Left kidney (tissue), 2 donors: Measurements from ENCODE around the gene CSF2RB. TPM values are rescaled to one million over a fixed set of nuclear protein-coding genes. Genes with fewer than 3 reads are reported as not detected.
A peak's percentile ranks its signal among the peaks of the same experiment; 100 is the strongest.
"Not testable (repeated sequence)": the region's sequence is repeated elsewhere in the genome, so short reads cannot be mapped to it uniquely, and the experiment has no call there.

Source experiments
- DNase-seq: peaks from one replicate; pipeline ENCODE4 v3.0.0-alpha.2; 2013
- polyA plus RNA-seq: library from polyadenylated mRNA; unstranded; fragments of 120-200 nt; gene quantifications from one replicate; pipeline ENCODE4 v1.2.1, GENCODE V29; 2013; ENCODE audit not compliant: insufficient read length

CSF2RB gene
- polyA plus RNA-seq, 1 donor: 1.9 TPM

DNA sequence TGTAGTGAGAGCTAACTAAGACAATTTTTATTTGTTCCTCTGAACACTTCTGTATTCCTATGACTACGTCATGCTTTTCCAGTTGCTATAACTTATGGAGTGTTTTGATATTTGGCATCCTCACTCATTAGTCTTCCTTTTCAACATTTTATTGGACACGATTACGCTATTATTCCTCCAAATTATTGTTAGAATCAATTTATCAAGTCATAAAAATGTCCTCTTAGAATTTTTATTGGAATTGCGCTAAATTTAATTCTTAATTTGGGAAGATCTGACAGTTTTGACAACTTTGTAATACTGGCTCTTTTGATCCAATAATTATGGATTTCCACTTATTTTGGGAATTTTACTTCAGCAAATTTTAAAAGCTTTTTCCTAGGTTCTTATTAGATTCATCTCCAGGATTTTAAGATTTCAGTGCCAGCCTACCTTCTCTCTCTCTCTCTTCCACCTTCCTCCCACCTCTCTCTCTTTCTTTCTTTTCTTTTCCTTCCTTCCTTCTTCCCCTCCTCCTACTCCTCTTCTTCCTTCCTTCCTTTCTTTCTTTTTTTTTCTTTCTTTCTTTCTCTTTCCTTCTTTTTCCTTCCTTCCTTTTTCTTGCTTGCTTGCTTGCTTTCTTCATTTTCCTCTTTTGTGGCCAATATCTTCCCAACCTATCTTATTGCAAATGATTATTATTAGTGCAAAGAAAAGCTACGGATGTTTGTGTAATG lies 55.0 kb downstream of the CSF2RB start:
- DNase-seq: no peak

DNA sequence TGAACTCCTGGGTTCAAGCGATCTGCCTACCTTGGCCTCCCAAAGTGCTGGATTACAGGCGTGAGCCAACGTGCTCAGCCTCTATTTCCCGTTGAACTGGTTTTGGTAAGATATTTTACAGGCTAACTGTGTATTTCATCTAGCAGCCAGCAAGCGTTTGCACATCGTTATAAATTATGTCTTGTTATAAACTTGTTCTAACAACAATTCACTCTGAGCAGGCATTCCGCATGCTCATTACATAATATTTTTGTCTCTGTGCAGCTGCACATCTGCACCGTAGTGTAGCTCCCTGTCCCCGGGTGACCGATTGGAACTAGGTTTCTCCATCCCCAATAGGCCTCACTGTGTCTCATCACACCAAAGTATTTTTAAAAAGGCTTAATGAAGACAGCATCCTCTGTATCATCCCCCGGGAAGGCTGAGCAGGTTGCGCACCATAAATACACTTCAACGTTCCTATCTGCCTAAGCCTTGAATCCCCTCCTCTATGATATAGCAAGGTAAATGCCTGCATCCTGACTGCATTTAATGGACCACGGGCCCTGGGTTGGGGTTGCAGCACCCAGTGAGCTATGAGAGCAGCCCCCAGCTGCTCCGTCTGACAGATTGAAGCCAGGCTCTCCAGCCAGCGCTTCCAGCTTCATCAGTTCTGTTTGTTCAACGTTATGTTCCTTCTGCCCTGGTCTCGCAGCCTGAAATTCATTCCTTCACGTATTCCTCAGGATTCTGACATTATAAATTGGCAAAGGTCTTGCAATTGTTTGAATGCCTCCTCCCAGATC lies 58.1 kb downstream of the CSF2RB start:
- no peak for DNase-seq

DNA sequence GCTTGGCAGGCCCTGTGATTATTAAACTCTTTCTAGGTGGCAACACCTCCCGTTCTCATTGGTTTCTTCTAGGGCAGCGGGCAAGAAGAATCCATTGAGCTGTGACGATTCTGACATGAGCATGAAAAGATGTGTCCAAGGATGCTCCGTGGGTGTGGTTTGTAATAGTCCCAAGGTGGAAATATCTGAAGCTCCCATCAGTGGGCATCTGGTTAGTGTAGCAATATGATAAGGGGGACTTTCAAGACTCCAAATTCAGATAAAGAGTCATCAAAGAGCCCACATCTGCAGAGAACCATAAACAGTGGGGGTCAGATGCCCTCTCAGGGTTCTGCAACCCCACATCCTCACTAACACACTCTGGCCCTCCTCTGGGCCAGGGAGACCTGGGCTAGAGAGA lies 63.2 kb downstream of the CSF2RB start:
- DNase-seq: no peak

DNA sequence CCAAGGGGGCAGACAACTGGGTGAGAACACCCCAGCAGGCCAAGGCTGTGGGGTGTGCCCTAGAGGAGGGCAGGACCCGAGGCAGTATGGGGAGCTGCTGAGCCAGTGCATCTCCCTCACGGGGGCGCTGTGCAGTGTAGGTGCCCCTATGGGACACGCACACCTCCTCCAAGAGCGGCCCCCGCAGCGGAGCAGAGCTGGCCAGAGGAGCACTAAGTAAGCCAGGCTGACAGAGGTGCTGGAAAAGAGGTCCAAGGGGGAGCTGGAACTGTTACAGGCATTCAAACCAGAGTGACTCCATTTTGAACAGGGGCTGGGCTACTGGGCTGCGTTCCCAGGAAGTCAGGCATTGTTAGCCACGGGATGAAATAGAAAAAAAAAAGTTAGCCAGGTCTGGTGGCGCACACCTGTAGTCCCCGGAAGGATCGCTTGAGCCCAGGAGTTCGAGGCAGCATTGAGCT lies 64.0 kb downstream of the CSF2RB start:
- DNase-seq: no peak

DNA sequence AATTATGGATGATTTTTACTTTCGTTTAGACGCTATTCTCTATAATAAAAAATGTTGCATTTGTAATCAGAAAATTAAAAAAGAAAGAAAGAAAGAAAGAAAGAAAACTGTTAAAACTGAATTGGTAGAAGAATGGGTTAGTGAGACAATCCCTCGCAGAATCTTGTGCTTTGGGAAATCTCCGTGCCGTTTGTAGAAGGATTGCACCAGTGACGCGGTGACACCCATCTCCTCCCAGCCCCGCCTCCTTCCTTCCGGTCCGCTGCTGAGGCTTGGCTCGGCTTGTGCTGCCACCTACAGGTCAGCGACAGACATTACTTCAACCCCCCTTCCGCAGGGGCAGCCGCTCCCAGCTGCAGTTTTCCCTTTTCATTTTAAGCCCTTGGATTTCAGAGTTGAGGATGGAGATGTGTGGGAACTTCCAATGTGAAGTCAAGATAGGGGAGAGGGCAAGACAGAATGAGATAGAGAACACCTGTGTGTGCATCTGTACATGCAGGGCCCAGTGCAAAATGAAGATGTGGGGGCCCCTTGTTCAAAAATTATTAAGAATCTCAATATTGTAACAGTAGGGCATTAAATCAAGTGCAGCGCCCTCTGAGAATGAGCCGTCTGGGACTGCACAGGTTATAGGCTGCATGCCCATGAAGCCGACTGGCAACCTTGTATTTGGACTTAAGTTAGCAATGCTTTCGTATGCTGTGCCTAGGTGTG lies 64.7 kb downstream of the CSF2RB start:
- peak; percentile 85 for DNase-seq

DNA sequence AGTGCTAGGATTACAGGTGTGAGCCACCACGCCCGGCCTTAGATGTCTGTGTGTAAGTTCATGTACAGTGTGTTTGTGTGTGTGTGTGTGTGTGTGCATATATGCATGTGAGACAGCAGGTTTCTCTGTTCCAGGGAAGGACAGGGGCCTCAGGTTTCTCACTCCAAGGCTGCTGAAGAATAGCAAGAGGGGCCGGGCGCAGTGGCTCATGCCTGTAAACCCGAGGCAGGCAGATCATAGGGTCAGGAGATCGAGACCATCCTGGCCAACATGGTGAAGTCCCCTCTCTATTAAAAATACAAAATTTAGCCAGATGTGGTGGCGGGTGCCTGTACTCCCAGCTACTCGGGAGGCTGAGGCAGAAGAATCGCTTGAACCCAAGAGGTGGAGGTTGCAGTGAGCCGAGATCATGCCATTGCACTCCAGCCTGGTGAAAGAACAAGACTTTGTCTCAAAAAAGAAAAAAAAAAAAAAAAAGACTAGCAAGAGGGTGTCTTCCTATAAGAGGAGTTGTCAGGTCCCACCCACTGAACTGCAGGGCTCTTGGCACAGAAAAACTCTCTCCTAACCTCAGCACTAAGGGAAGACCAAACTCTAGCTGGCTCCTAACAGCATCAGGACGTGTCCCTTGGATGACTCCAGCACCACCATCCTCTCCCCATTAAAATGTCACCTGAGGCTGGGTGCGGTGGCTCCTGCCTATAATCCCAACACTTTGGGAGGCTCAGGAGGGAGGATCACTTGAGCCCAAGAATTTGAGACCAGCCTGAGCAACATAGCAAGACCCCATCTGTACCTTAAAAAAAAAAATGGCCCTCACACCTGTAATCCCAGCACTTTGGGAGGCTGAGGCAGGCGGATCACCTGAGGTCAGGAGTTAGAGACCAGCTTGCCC lies 65.8 kb downstream of the CSF2RB start:
- no peak for DNase-seq

DNA sequence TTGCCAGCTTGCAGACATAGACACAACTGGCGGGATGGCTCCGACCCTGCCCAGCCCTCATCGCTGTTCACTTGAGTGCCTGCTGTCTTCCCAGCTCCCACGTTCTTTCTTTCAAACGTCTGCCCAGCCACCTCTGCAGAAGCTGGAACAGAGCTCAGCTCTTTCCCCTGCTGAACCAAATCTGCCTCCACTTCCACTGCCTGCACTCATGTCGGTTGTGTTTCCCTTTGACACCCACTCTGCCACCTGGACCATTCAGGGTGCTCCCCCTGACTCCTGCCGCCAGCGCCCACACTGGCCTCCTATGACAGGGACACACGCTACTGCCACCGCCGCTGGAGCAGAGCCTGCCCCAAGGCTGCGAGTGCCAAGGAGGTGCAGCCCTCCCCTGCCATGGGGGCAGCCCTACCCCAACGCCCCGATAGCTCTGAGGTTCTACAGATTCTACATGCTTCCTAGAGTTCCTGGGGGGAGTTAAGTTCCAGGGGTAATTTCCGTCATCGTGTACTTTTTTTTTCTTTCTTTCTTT lies 67.9 kb downstream of the CSF2RB start:
- DNase-seq: no peak

DNA sequence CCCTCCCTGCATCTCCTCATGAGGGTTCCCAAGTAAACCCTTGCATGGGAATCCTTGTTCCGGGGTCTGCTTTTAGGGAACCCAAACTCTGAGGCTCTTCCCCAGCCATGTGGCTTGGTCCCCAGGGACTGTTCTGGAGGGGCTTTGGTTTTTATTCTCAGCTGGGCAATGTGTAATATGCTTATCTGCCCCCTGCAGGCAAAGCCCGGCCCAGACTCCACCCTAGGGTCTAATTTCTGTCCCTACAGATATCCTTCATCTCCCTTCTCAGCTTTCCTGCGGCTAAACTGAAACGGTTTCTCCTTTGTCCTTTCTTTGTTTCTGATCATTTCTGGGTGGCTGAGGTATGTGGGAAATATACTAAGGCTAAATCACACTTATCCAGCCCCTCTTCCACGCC lies 68.7 kb downstream of the CSF2RB start:
- no peak for DNase-seq

DNA sequence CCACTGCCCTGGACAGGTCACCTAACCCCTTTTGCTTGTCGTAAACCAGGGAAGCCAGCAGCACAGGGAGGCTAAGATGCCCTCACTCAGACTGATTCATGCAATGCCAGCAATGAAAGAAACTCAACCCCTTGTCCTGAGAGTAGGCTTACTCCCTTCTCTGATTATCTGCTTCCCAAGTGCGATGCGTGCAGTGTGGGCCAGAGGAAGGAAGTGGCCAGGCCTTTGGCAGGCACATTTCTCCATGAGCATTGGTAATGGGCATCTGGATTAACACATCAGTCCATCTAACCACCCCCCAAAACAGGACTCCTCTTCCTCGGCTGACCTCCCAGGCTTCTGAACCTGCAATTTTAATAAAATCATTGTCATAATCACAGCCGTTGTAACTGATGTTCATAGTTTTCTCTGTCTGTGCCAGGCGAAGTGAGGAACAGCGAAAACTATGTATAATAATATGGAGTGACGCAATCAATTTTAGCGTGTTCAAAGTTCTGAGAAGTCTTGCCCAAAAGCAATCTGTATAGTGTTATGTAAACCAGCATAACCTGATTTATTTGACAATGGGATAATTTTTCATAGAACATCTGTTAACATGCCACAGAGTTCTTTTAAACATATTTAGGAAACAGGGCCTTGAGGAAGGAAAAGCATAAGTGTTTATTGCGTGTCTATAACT lies 71.9 kb downstream of the CSF2RB start:
- no peak for DNase-seq

DNA sequence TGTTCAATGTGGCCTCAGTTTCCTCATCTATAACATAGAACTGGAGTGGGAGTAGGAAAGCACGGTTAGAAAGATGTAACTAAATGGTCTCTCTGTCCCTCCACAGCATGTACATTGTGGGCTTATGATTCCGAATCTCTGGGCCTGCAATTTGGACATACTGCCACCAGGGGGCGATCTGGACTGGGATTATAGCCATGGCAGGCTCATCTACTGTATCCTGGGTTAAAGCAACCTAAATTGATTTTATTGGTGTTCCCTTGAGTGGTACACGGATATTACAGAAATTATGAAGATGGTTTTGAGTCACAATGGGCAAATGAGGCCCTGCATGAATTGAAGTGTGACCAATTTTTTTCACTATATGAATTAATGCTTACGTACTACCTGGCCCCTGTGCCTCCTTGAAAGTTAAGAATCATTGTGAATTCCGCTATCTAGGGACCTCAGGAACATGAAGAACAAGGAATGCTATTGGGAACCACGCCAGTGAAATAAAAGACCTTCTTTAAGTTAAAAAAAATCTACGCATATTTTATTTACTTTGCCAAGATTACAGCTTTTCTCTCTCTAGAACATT lies 72.9 kb downstream of the CSF2RB start:
- no peak for DNase-seq

DNA sequence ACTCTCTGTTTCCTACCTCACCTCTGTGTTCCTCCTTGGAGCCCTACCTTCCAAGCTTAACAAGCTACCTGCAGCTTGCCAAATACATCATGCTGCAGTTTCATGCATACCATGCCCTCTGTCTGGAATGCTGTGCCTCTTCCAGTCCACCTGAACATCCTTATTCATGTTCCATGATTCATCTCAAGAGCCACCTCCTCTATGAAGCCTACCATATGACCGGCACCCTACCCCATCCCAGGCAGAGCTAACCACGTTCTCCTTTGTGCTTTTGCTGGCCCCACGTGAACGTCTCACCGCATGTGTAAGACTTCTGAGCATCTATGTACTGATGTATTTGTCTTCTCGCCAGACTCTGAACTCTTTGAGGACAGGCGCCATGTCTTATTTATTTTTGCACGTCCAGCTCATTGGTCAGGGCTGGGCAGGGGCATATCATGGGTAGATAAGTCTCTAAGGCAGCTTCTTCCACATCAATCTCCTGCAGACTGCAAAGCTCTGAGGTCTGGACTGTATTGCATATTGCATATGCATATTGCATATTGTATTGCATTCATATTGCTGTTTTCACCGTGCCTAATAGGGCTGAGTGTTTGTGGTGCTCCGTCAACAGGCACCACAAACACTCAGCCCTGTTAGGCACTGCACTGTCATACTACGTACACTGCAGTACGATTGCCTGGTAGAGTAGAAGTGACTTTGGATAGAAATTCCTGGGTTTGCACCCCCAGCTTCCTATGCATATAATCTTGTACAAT lies 74.8 kb downstream of the CSF2RB start:
- DNase-seq: no peak

DNA sequence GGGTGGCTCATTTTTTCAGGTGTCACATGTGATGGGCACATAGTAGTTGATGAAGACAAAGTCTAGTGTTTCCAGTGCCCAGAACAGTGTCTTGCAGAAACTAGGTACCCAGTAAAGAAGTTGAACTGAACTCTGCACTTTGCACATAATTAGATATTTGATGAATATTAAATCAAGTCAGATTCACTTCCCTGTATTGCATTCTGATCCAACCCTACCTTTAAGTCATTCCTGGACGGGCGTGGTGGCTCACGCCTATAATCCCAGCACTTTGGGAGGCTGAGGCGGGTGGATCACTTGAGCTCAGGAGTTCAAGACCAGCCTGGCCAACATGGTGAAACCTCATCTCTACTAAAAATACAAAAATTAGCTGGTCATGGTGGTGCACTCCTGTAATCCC lies 75.6 kb downstream of the CSF2RB start:
- not testable (repeated sequence) for DNase-seq

Other genes with a start within 250 kb of the CSF2RB start
- not detected for gene CACNG2, start 209.9 kb upstream of the CSF2RB start, polyA plus RNA-seq
- 61.7 TPM for gene IFT27, start 137.5 kb upstream of the CSF2RB start, polyA plus RNA-seq
- 5.9 TPM for gene PVALB, start 96.6 kb upstream of the CSF2RB start, polyA plus RNA-seq
- 2.0 TPM for gene NCF4, start 52.6 kb upstream of the CSF2RB start, polyA plus RNA-seq
- 39.1 TPM for gene TST, start 105.8 kb downstream of the CSF2RB start, polyA plus RNA-seq
- gene MPST, start 106.1 kb downstream of the CSF2RB start, polyA plus RNA-seq: 43.0 TPM
- gene KCTD17, start 138.1 kb downstream of the CSF2RB start, polyA plus RNA-seq: 23.6 TPM
- 0.33 TPM for gene TMPRSS6, start 196.1 kb downstream of the CSF2RB start, polyA plus RNA-seq
- gene IL2RB, start 236.3 kb downstream of the CSF2RB start, polyA plus RNA-seq: 1.2 TPM